ENCODE data around the gene UTP3. TPM values are rescaled to one million over a fixed set of nuclear protein-coding genes. Genes with fewer than 3 reads are reported as not detected.

UTP3 gene
- total RNA-seq, 1 donor from 2014 or later, result 24.5 TPM

- Histone ChIP-seq H3K4me3 (ENCODE audit: low read depth, low read length) (no peak overlapping the region), H3K36me3 (ENCODE audit: control insufficient read depth, insufficient read depth, low read length) (no peaks in the 10 kb centered on the region), H3K27me3 (ENCODE audit: control insufficient read depth, insufficient read depth, low read length) (no peaks in the 10 kb centered on the region)
- DNase-seq (ENCODE audit: low read depth), result no peak
- TF ChIP-seq, protein P1, sequence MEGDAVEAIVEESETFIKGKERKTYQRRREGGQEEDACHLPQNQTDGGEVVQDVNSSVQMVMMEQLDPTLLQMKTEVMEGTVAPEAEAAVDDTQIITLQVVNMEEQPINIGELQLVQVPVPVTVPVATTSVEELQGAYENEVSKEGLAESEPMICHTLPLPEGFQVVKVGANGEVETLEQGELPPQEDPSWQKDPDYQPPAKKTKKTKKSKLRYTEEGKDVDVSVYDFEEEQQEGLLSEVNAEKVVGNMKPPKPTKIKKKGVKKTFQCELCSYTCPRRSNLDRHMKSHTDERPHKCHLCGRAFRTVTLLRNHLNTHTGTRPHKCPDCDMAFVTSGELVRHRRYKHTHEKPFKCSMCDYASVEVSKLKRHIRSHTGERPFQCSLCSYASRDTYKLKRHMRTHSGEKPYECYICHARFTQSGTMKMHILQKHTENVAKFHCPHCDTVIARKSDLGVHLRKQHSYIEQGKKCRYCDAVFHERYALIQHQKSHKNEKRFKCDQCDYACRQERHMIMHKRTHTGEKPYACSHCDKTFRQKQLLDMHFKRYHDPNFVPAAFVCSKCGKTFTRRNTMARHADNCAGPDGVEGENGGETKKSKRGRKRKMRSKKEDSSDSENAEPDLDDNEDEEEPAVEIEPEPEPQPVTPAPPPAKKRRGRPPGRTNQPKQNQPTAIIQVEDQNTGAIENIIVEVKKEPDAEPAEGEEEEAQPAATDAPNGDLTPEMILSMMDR (IDR thresholded peaks at IDR 0.05; ENCODE audit: insufficient read depth, low read length, poor library complexity, severe bottlenecking), result no peak
Measured at GRCh38 chr4:70671091-70671490, 17.2 kb upstream of the UTP3 start.

GRCh38 chr4:70674191-70674590 lies 14.1 kb upstream of the UTP3 start:
- TF ChIP-seq, protein P1 (IDR thresholded peaks at IDR 0.05; ENCODE audit: insufficient read depth, low read length, poor library complexity, severe bottlenecking), result no peak
- H3K36me3 ChIP-seq (ENCODE audit: control insufficient read depth, insufficient read depth, low read length), result no peaks in the 10 kb centered on the region
- DNase-seq (ENCODE audit: low read depth), result no peak
- no peak overlapping the region for H3K4me3 ChIP-seq (ENCODE audit: low read depth, low read length)
- no peaks in the 10 kb centered on the region for H3K27me3 ChIP-seq (ENCODE audit: control insufficient read depth, insufficient read depth, low read length)

DNA sequence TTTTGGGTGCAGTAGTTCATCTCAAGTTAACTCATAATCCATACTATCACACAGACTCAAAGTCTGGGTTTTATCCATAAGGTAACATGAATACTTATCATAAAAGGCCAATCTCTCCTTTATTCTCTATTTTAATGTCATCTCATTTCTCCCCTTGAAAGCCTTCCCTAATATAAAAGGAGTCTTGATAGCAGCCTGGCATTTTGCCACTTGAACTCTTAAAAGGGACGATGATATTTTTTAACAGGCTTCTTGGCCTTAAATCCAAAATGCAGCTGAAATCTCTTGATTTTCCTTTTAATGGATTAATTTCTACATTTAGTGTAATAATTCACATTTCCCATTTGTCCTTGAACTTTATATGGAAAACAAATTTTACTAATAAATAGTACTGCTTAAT lies 13.6 kb upstream of the UTP3 start:
- DNase-seq (ENCODE audit: low read depth), result no peak
- TF ChIP-seq, protein P1 (IDR thresholded peaks at IDR 0.05; ENCODE audit: insufficient read depth, low read length, poor library complexity, severe bottlenecking), result no peak
- no peak overlapping the region for H3K4me3 ChIP-seq (ENCODE audit: low read depth, low read length)
- H3K36me3 ChIP-seq (ENCODE audit: control insufficient read depth, insufficient read depth, low read length), result no peaks in the 10 kb centered on the region
- no peaks in the 10 kb centered on the region for H3K27me3 ChIP-seq (ENCODE audit: control insufficient read depth, insufficient read depth, low read length)

GRCh38 chr4:70676554-70677090 lies 11.7 kb upstream of the UTP3 start:
- Histone ChIP-seq H3K27me3 (ENCODE audit: control insufficient read depth, insufficient read depth, low read length) (no peaks in the 10 kb centered on the region), H3K4me3 (ENCODE audit: low read depth, low read length) (no peak overlapping the region), H3K36me3 (ENCODE audit: control insufficient read depth, insufficient read depth, low read length) (no peaks in the 10 kb centered on the region)
- DNase-seq (ENCODE audit: low read depth), result no peak
- TF ChIP-seq, protein P1 (IDR thresholded peaks at IDR 0.05; ENCODE audit: insufficient read depth, low read length, poor library complexity, severe bottlenecking), result no peak

GRCh38 chr4:70678383-70678999 lies 9.8 kb upstream of the UTP3 start:
- Histone ChIP-seq H3K4me3 (ENCODE audit: low read depth, low read length) (no peak overlapping the region), H3K36me3 (ENCODE audit: control insufficient read depth, insufficient read depth, low read length) (no peaks in the 10 kb centered on the region), H3K27me3 (ENCODE audit: control insufficient read depth, insufficient read depth, low read length) (no peaks in the 10 kb centered on the region)
- TF ChIP-seq, protein P1 (IDR thresholded peaks at IDR 0.05; ENCODE audit: insufficient read depth, low read length, poor library complexity, severe bottlenecking), result no peak
- no peak for DNase-seq (ENCODE audit: low read depth)

GRCh38 chr4:70680934-70681333 lies 7.4 kb upstream of the UTP3 start:
- DNase-seq (ENCODE audit: low read depth), result no peak

More at GRCh38 chr4:70680934-70681333, 7.4 kb upstream of the UTP3 start:
- Histone ChIP-seq H3K4me3 (ENCODE audit: low read depth, low read length) (no peak overlapping the region), H3K27me3 (ENCODE audit: control insufficient read depth, insufficient read depth, low read length) (no peaks in the 10 kb centered on the region), H3K36me3 (ENCODE audit: control insufficient read depth, insufficient read depth, low read length) (no peaks in the 10 kb centered on the region)
- TF ChIP-seq, protein P1 (IDR thresholded peaks at IDR 0.05; ENCODE audit: insufficient read depth, low read length, poor library complexity, severe bottlenecking), result no peak
